Pancreas (tissue), 10 donors: ENCODE results near the gene ERC1. TPM values are rescaled to one million over a fixed set of nuclear protein-coding genes. Genes with fewer than 3 reads are reported as not detected.

Experiments used
- ATAC-seq, 4 donors: fragments of 200-7000 bp; cut with Tn5 transposase; one replicate each; pipeline versions ENCODE4 v1.8.0 to v1.9.1; 2020; ENCODE audit warnings: mild to moderate bottlenecking in 4 of 4, moderate library complexity in 4 of 4
- DNase-seq, 6 donors: peaks; one replicate each; pipeline ENCODE4 v3.0.0-alpha.2; 2020
- FAIRE-seq: peaks from 2 replicates; lab custom pipeline; 2012; peaks lifted over from hg19 to GRCh38; lab: Jason Lieb, UNC
- H3K27ac ChIP-seq, 4 donors: fragments of 200-600 bp; sonication (generic); 1 replicate in 3 of 4; 2 replicates in 1 of 4; pipeline versions ENCODE4 v1.5.0 to v1.8.0; 2020
- H3K27me3 ChIP-seq, 4 donors: fragments of 200-600 bp; one replicate each; pipeline ENCODE4 v1.8.0; 2021
- H3K36me3 ChIP-seq, 3 donors: fragments of 200-600 bp; sonication (generic) in 1 of 3; one replicate each; pipeline versions ENCODE4 v1.5.0 to v1.8.0; 2020 to 2021
- H3K4me1 ChIP-seq, 3 donors: fragments of 200-600 bp; one replicate each; pipeline ENCODE4 v1.8.0; 2021
- H3K4me3 ChIP-seq, 4 donors: fragments of 200-600 bp; sonication (generic) in 2 of 4; one replicate each; pipeline versions ENCODE4 v1.5.0 to v1.8.0; 2020 to 2021
- H3K9me3 ChIP-seq, 4 donors: fragments of 200-600 bp; one replicate each; pipeline ENCODE4 v1.8.0; 2021
- WGBS, 2 donors: extraction: QIAGEN DNeasy Blood & Tissue Kit; methylation state at CpG; one replicate each; pipeline ENCODE4 v1.1.7; 2013; 5-methylcytosine and 5-hydroxymethylcytosine counted together
- intact Hi-C, 3 donors: fragments of 100-400 bp; cut with DNase I; formaldehyde crosslinking; loops; one replicate each; pipeline versions ENCODE4 v1.11.1 to v1.14.2; 2022
- polyA plus RNA-seq, 2 donors: library from polyadenylated mRNA; stranded (reverse); fragments of 200-250 nt; gene quantifications; one replicate each; pipeline ENCODE4 v1.2.3, GENCODE V29; 2013
- total RNA-seq, 6 donors: library from RNA; stranded (reverse); fragmentation: NEBNext Ultra II Directional in 4 of 6; extraction: Animal tissue kit (Norgen Biotek cat#: 25700) in 4 of 6; gene quantifications; one replicate each; pipeline versions ENCODE4 v1.2.1 to v1.2.4, GENCODE V29; 2021 to 2023
- TF ChIP-seq, protein P1 (sequence below), 4 donors: fragments of 200-600 bp; sonication (generic) in 3 of 4; IDR thresholded peaks; one replicate each; pipeline versions ENCODE4 v1.5.0 to v1.8.0; 2021; ENCODE audit warnings: antibody characterized with exemption in 4 of 4
- donor health status: healthy with polysubstance abuse.
- donor health status: DM: no; HTN: no; CAD: no; lungs with moderate emphysema.
- donor health status: DM: no; HTN: no; CAD: no.
- donor health status: control.
- donor health status: control.
- donor health status: Bipolar disorder and iron deficiency.
- donor health status: DM: yes; HTN: yes; CAD: no.
- donor health status: DM: no; HTN: no; CAD: no.
- donor health status: DM: no; HTN: no; CAD: no.
- donor health status: DM: yes; HTN: yes; CAD: no.

ERC1 gene
- total and polyA plus RNA-seq, 8 donors = 4.1 to 41.4 (median 20.5) TPM

DNA sequence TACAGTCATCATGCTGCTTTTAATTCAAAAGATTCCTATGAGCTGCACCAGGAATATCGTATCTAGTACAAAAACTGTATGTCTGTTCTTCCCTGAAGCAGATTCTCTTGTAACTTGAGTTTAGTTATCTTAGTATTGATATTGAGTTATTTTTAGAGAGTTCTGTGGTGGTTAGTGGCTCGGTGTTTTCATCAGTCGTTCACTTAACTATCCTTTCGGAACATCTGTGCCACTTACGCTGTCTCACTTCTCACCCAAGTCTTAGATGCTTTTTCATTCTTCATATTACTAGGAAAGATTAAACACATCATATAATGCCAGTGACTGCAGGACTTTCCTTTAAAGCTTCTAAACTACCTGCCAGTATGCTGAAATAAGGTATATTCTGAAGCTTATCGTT is 352.4 kb downstream of the ERC1 start:
- TF ChIP-seq, protein P1, sequence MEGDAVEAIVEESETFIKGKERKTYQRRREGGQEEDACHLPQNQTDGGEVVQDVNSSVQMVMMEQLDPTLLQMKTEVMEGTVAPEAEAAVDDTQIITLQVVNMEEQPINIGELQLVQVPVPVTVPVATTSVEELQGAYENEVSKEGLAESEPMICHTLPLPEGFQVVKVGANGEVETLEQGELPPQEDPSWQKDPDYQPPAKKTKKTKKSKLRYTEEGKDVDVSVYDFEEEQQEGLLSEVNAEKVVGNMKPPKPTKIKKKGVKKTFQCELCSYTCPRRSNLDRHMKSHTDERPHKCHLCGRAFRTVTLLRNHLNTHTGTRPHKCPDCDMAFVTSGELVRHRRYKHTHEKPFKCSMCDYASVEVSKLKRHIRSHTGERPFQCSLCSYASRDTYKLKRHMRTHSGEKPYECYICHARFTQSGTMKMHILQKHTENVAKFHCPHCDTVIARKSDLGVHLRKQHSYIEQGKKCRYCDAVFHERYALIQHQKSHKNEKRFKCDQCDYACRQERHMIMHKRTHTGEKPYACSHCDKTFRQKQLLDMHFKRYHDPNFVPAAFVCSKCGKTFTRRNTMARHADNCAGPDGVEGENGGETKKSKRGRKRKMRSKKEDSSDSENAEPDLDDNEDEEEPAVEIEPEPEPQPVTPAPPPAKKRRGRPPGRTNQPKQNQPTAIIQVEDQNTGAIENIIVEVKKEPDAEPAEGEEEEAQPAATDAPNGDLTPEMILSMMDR (IDR thresholded peaks at IDR 0.05) = no peak
- DNase-seq (no peak), ATAC-seq (no peak), FAIRE-seq (no peak)
- H3K4me3 ChIP-seq = no peak overlapping the region
- H3K9me3 ChIP-seq = no peaks in the 10 kb centered on the region
- no peak overlapping the region for H3K27ac ChIP-seq
- peaks cover 4 to 10% (median 5%) of the 10 kb centered on the region in 3 donors for H3K4me1 ChIP-seq
- WGBS, 2 donors = 83 to 87% methylated on average over 6 of the region's 6 CpGs
- intact Hi-C loops = no loop called here
- H3K36me3 ChIP-seq = no peaks in the 10 kb centered on the region
- H3K27me3 ChIP-seq = no peaks in the 10 kb centered on the region

DNA sequence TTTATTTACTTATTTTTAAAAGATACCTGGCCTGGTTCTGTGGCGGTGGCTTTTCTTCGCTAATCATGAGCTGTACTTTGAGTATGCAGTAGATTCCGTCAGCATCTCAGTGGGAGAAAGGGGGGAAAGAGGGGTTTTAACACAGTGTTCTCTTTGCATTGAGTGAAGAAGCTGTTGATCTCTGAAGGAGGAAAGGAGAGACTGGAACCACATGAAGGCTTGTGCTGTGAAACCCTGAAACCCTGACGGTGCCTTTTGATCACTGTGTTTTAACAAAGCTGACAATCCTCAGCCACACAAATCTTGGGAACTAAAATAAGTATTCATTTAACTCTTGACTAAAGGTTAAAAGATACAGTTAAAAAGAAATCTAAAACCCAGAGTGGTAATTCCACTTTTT is 353.2 kb downstream of the ERC1 start:
- TF ChIP-seq, protein P1 (IDR thresholded peaks at IDR 0.05) = no peak
- Histone ChIP-seq H3K27me3 (no peaks in the 10 kb centered on the region), H3K9me3 (no peaks in the 10 kb centered on the region), H3K36me3 (no peaks in the 10 kb centered on the region), H3K27ac (no peak overlapping the region), H3K4me3 (no peak overlapping the region), H3K4me1 (peaks cover 0 to 5% (median 0%) of the 10 kb centered on the region in 3 donors)
- ATAC-seq (no peak), DNase-seq (no peak), FAIRE-seq (no peak)
- intact Hi-C loops = no loop called here
- 90 to 93% methylated on average over 4 of the region's 4 CpGs for WGBS, 2 donors

DNA sequence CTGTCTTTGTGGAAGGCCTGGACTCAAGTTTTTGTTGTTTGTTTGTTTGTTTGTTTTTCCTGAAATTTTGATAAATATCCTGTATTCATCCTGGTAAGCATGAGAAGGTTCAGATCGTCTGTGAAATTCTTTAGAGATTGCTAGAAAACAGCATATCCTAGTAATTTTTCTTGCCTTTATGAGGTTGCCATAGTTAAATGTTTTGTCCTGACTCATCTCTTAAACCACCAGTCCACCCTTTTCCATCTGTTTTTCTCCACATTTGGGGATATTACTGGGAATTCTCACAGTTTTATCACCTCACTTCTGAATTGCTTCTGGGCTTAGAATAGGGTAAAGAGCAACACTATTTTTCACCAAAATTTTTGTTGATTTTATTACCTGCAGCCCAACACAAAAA is 355.1 kb downstream of the ERC1 start:
- ATAC-seq (no peak), FAIRE-seq (no peak), DNase-seq (no peak)
- Histone ChIP-seq H3K9me3 (no peaks in the 10 kb centered on the region), H3K27ac (no peak overlapping the region), H3K36me3 (no peaks in the 10 kb centered on the region), H3K4me1 (no peaks in the 10 kb centered on the region), H3K27me3 (no peaks in the 10 kb centered on the region), H3K4me3 (no peak overlapping the region)
- TF ChIP-seq, protein P1 (IDR thresholded peaks at IDR 0.05) = no peak
- WGBS, 2 donors = 75 to 89% methylated on average over 1 of the region's 1 CpG
- intact Hi-C loops = no loop called here

DNA sequence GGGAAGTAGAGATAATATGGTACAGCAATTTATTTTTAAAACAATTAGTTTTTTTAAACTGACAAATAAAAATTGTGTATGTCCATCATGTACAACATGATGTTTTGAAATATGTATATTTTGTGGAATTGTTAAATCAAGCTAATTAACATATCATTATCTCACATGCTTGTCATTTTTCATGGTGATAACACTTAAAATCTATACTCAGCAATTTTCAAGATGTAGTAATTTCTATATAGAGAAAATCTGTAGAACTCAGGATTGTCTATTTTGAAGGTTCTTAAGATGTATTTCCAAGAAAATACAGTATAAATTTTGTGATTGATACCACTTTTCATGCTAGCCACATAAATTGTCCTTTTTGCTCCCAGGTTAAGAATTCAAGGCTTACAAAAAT is 356.3 kb downstream of the ERC1 start:
- FAIRE-seq = no peak
- intact Hi-C loops = no loop called here
- no peak for ATAC-seq
- Histone ChIP-seq H3K4me1 (no peaks in the 10 kb centered on the region), H3K4me3 (no peak overlapping the region), H3K27me3 (no peaks in the 10 kb centered on the region), H3K36me3 (no peaks in the 10 kb centered on the region), H3K27ac (no peak overlapping the region), H3K9me3 (no peaks in the 10 kb centered on the region)
- TF ChIP-seq, protein P1 (IDR thresholded peaks at IDR 0.05) = no peak
- no peak for DNase-seq

DNA sequence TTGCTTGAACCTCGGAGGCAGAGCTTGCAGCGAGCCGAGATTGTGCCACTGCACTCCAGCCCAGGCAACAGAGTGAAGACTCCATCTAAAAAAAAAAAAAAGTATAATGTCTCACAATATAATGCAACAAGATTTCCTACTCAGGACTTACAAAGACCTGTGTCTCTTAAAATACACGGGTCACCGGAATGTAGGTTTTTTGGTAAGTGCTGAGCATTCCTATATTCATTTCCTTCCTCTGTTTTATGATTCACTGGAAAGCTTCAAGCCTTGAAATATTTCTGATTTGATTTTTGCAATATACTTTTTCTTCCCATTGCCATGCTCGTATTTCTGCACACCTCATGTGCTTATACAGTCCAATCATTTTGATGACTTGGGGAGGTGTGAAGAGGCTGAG is 357.6 kb downstream of the ERC1 start:
- Histone ChIP-seq H3K27ac (no peak overlapping the region), H3K4me1 (no peaks in the 10 kb centered on the region), H3K4me3 (no peak overlapping the region), H3K36me3 (no peaks in the 10 kb centered on the region), H3K27me3 (no peaks in the 10 kb centered on the region), H3K9me3 (no peaks in the 10 kb centered on the region)
- DNase-seq = no peak
- intact Hi-C loops = no loop called here
- no peak for ATAC-seq
- TF ChIP-seq, protein P1 (IDR thresholded peaks at IDR 0.05) = no peak
- 97 to 98% methylated on average over 6 of the region's 6 CpGs for WGBS, 2 donors
- no peak for FAIRE-seq
